Fibroblast of lung (primary cell): ENCODE data around the gene HMCN2. TPM values are rescaled to one million over a fixed set of nuclear protein-coding genes. Genes with fewer than 3 reads are reported as not detected.

Experiments used
- DNase-seq, 2 donors: peaks; one replicate each; pipeline versions ENCODE4 v3.0.0 to v3.0.0-alpha.2; 2010; ENCODE audit warnings: low read depth in 2 of 2
- H2AFZ ChIP-seq: 2 replicates; pipeline ENCODE4 v1.5.1; 2012; ENCODE audit warnings: low read length, control low read depth, inconsistent platforms
- H3K27ac ChIP-seq: 2 replicates; pipeline ENCODE4 v1.5.1; 2011; ENCODE audit warnings: low read length, control low read depth; ENCODE audit not compliant: insufficient read depth
- H3K27me3 ChIP-seq: 2 replicates; pipeline ENCODE4 v1.5.1; 2011; ENCODE audit warnings: mild to moderate bottlenecking, low read length; ENCODE audit not compliant: control insufficient read depth, insufficient read depth
- H3K36me3 ChIP-seq: 2 replicates; pipeline ENCODE4 v1.5.1; 2011; ENCODE audit warnings: low read length; ENCODE audit not compliant: control insufficient read depth, insufficient read depth
- H3K4me1 ChIP-seq: 2 replicates; pipeline ENCODE4 v1.5.1; 2011; ENCODE audit warnings: low read length; ENCODE audit not compliant: control insufficient read depth, insufficient read depth; ENCODE audit errors: extremely low read depth
- H3K4me2 ChIP-seq: 2 replicates; pipeline ENCODE4 v1.5.1; 2011; ENCODE audit warnings: low read length, control low read depth; ENCODE audit not compliant: insufficient read depth; ENCODE audit errors: extremely low read depth
- H3K4me3 ChIP-seq, 4 experiments: fragments of 200-600 bp in 1 of 4; sonication (generic) in 1 of 4; replicated peaks in 1 of 4; 2 replicates each; pipeline ENCODE4 v1.5.1; 2011 to 2016; ENCODE audit warnings: low read length in 4 of 4, low read depth in 3 of 4, mild to moderate bottlenecking in 3 of 4, control low read depth in 2 of 4, inconsistent platforms in 1 of 4, mixed read lengths in 1 of 4; ENCODE audit not compliant: insufficient read depth in 1 of 4; ENCODE audit errors: control extremely low read depth in 1 of 4
- H3K79me2 ChIP-seq: 2 replicates; pipeline ENCODE4 v1.5.1; 2012; ENCODE audit warnings: mild to moderate bottlenecking, low read length, inconsistent platforms; ENCODE audit not compliant: control insufficient read depth, insufficient read depth
- H3K9ac ChIP-seq: 2 replicates; pipeline ENCODE4 v1.5.1; 2011; ENCODE audit warnings: mild to moderate bottlenecking, low read length, control low read depth; ENCODE audit not compliant: insufficient read depth
- H3K9me3 ChIP-seq: 2 replicates; pipeline ENCODE4 v1.5.1; 2012; ENCODE audit warnings: low read depth, low read length; ENCODE audit not compliant: control insufficient read depth, insufficient read depth
- H4K20me1 ChIP-seq: 2 replicates; pipeline ENCODE4 v1.5.1; 2011; ENCODE audit warnings: low read length; ENCODE audit not compliant: control insufficient read depth, insufficient read depth; ENCODE audit errors: extremely low read depth
- CTCF ChIP-seq, 2 donors: IDR thresholded peaks in 1 of 2; conservative IDR thresholded peaks in 1 of 2; 1 replicate in 1 of 2; 2 replicates in 1 of 2; pipeline ENCODE4 v1.5.1; 2011 to 2012; ENCODE audit warnings: low read length in 2 of 2, control low read depth in 1 of 2, inconsistent platforms in 1 of 2, low read depth in 1 of 2, mild to moderate bottlenecking in 1 of 2
- EZH2 ChIP-seq: IDR thresholded peaks from 2 replicates; pipeline ENCODE4 v1.5.1; 2012; ENCODE audit warnings: low read length, control low read depth, mild to moderate bottlenecking; ENCODE audit errors: missing control alignments
- polyA plus RNA-seq, 2 donors: library from polyadenylated mRNA; depleted of rRNA in 1 of 2; stranded (reverse) in 1 of 2; unstranded in 1 of 2; fragments of >200 nt; gene quantifications; 2 replicates each; pipeline ENCODE4 v1.2.1, GENCODE V29; 2011 to 2012; ENCODE audit warnings: missing spikeins in 1 of 2
- total RNA-seq: library from RNA; depleted of rRNA; stranded (reverse); fragments of >200 nt; gene quantifications from 2 replicates; pipeline ENCODE4 v1.2.1, GENCODE V29; 2014

HMCN2 gene
- total and polyA plus RNA-seq, 2 donors (not counting 1 experiment from before 2014, with no cell fraction given) = under 0.01 TPM; not detected in 1

GRCh38 chr9:130220352-130220751, 45.2 kb upstream of the HMCN2 start:
- Histone ChIP-seq H4K20me1 (no peaks in the 10 kb centered on the region), H3K27me3 (no peaks in the 10 kb centered on the region), H3K4me3 (no peak overlapping the region), H3K9ac (no peak overlapping the region), H3K4me2 (no peak overlapping the region), H3K4me1 (peaks cover 8% of the 10 kb centered on the region), H3K79me2 (no peaks in the 10 kb centered on the region), H3K27ac (peak overlapping the region; percentile 16), H3K9me3 (no peaks in the 10 kb centered on the region), H2AFZ (no peak overlapping the region), H3K36me3 (peaks cover 12% of the 10 kb centered on the region)
- DNase-seq = peak; percentile 34 to 79
- TF ChIP-seq CTCF (conservative IDR thresholded peaks at IDR 0.05 in 1 of 2, IDR thresholded peaks at IDR 0.05 in 1 of 2; ENCODE audit: low read depth in 1 of 2, low read length in 2 of 2) (peak; percentile 40 to 55), EZH2 (no peak)

- TF ChIP-seq CTCF (conservative IDR thresholded peaks at IDR 0.05 in 1 of 2, IDR thresholded peaks at IDR 0.05 in 1 of 2; ENCODE audit: low read depth in 1 of 2, low read length in 2 of 2) (no peak), EZH2 (no peak)
- H3K4me3 ChIP-seq = no peak overlapping the region
- H3K79me2 ChIP-seq = no peaks in the 10 kb centered on the region
- peaks cover 6% of the 10 kb centered on the region for H3K4me1 ChIP-seq
- H3K27me3 ChIP-seq = no peaks in the 10 kb centered on the region
- H3K36me3 ChIP-seq = peaks cover 19% of the 10 kb centered on the region
- H2AFZ ChIP-seq = no peak overlapping the region
- H4K20me1 ChIP-seq = no peaks in the 10 kb centered on the region
- H3K27ac ChIP-seq = no peak overlapping the region
- H3K9ac ChIP-seq = no peak overlapping the region
- no peaks in the 10 kb centered on the region for H3K9me3 ChIP-seq
- no peak overlapping the region for H3K4me2 ChIP-seq
- DNase-seq = no peak
Observed at GRCh38 chr9:130222833-130223232, 42.7 kb upstream of the HMCN2 start.

GRCh38 chr9:130225071-130225470, 40.5 kb upstream of the HMCN2 start:
- Histone ChIP-seq H3K9ac (no peak overlapping the region), H3K9me3 (no peaks in the 10 kb centered on the region), H3K27ac (no peak overlapping the region), H3K27me3 (no peaks in the 10 kb centered on the region), H3K79me2 (no peaks in the 10 kb centered on the region), H2AFZ (no peak overlapping the region), H3K4me1 (peaks cover 3% of the 10 kb centered on the region), H3K4me2 (no peak overlapping the region), H3K36me3 (peaks cover 14% of the 10 kb centered on the region), H3K4me3 (no peak overlapping the region), H4K20me1 (no peaks in the 10 kb centered on the region)
- no peak for DNase-seq
- TF ChIP-seq EZH2 (no peak), CTCF (conservative IDR thresholded peaks at IDR 0.05 in 1 of 2, IDR thresholded peaks at IDR 0.05 in 1 of 2; ENCODE audit: low read depth in 1 of 2, low read length in 2 of 2) (no peak)
